Body of pancreas (tissue), 4 donors: Measurements from ENCODE around the gene WNT6.

ENCODE experiments used
- POLR2A ChIP-seq, 3 donors: fragments of 450-650 bp; IDR thresholded peaks; one replicate each; pipeline ENCODE4 v1.6.1; 2016; ENCODE audit warnings: antibody characterized with exemption in 3 of 3, mild to moderate bottlenecking in 2 of 3
- TF ChIP-seq, protein P1 (sequence below), 7 experiments: fragments of 450-650 bp in 4 of 7; fragments of 200-600 bp in 3 of 7; sonication (generic) in 3 of 7; IDR thresholded peaks; one replicate each; pipeline ENCODE4 v1.5.1; 2016 to 2019; ENCODE audit warnings: antibody characterized with exemption in 7 of 7

- TF ChIP-seq, protein P1, sequence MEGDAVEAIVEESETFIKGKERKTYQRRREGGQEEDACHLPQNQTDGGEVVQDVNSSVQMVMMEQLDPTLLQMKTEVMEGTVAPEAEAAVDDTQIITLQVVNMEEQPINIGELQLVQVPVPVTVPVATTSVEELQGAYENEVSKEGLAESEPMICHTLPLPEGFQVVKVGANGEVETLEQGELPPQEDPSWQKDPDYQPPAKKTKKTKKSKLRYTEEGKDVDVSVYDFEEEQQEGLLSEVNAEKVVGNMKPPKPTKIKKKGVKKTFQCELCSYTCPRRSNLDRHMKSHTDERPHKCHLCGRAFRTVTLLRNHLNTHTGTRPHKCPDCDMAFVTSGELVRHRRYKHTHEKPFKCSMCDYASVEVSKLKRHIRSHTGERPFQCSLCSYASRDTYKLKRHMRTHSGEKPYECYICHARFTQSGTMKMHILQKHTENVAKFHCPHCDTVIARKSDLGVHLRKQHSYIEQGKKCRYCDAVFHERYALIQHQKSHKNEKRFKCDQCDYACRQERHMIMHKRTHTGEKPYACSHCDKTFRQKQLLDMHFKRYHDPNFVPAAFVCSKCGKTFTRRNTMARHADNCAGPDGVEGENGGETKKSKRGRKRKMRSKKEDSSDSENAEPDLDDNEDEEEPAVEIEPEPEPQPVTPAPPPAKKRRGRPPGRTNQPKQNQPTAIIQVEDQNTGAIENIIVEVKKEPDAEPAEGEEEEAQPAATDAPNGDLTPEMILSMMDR (IDR thresholded peaks at IDR 0.05): no peak
- no peak for TF ChIP-seq POLR2A (IDR thresholded peaks at IDR 0.05)
Observed at GRCh38 chr2:218837495-218837894, 22.1 kb upstream of the WNT6 start.
